GM12878 (cell line): ENCODE measurements around the gene CXCL17. TPM values are rescaled to one million over a fixed set of nuclear protein-coding genes. Genes with fewer than 3 reads are reported as not detected.
A peak's percentile ranks its signal among the peaks of the same experiment; 100 is the strongest.

Experiments
- ATF2 ChIP-seq: IDR thresholded peaks from 2 replicates; pipeline ENCODE4 v1.6.1; 2012; ENCODE audit warnings: low read length, inconsistent platforms
- BCL3 ChIP-seq: IDR thresholded peaks from 2 replicates; pipeline ENCODE4 v1.6.1; 2011; ENCODE audit warnings: borderline replicate concordance, low read depth, mild to moderate bottlenecking, moderate library complexity, low read length; ENCODE audit not compliant: insufficient read depth, poor library complexity, severe bottlenecking
- CTCF ChIP-seq, 3 experiments: IDR thresholded peaks in 2 of 3; conservative IDR thresholded peaks in 1 of 3; 2 replicates each; pipeline ENCODE4 v1.5.1; 2011; ENCODE audit warnings: low read depth in 3 of 3, low read length in 3 of 3, mild to moderate bottlenecking in 3 of 3, control low read depth in 2 of 3, moderate library complexity in 2 of 3, inconsistent platforms in 1 of 3, mixed read lengths in 1 of 3; ENCODE audit not compliant: control insufficient read depth in 2 of 3, insufficient read depth in 1 of 3; ENCODE audit errors: extremely low read depth in 1 of 3
- ELK1 ChIP-seq: IDR thresholded peaks from 2 replicates; pipeline ENCODE4 v1.6.1; 2012; ENCODE audit warnings: low read depth, low read length, improper control_type of control experiment
- KAT2A ChIP-seq: conservative IDR thresholded peaks from 2 replicates; pipeline ENCODE4 v1.6.1; 2011; ENCODE audit warnings: low read depth, low read length; ENCODE audit not compliant: control insufficient read depth
- KLF5 ChIP-seq: fragments of 450-650 bp; IDR thresholded peaks from 2 replicates; pipeline ENCODE4 v1.6.1; 2014; ENCODE audit warnings: mild to moderate bottlenecking; ENCODE audit not compliant: partially characterized antibody
- PKNOX1 ChIP-seq: fragments of 450-650 bp; IDR thresholded peaks from 2 replicates; pipeline ENCODE4 v1.6.1; 2016; ENCODE audit warnings: mild to moderate bottlenecking
- POLR2AphosphoS5 ChIP-seq: IDR thresholded peaks from 2 replicates; pipeline ENCODE4 v1.6.1; 2011; ENCODE audit warnings: mild to moderate bottlenecking, low read length, inconsistent platforms
- RAD21 ChIP-seq: IDR thresholded peaks from 2 replicates; pipeline ENCODE4 v1.6.1; 2011; ENCODE audit warnings: mild to moderate bottlenecking, low read depth, low read length, moderate library complexity; ENCODE audit not compliant: insufficient read depth
- SMAD1 ChIP-seq: fragments of 450-650 bp; IDR thresholded peaks from 2 replicates; pipeline ENCODE4 v1.6.1; 2018; ENCODE audit warnings: mild to moderate bottlenecking, low read depth; ENCODE audit not compliant: partially characterized antibody
- SRF ChIP-seq, 2 experiments: IDR thresholded peaks; 2 replicates each; pipeline ENCODE4 v1.6.1; 2011; ENCODE audit warnings: low read depth in 2 of 2, low read length in 2 of 2, mild to moderate bottlenecking in 1 of 2, moderate library complexity in 1 of 2
- TBL1XR1 ChIP-seq: IDR thresholded peaks from 2 replicates; pipeline ENCODE4 v1.6.1; 2012; ENCODE audit warnings: low read depth, low read length, improper control_type of control experiment
- YY1 ChIP-seq: IDR thresholded peaks from 2 replicates; pipeline ENCODE4 v1.6.1; 2011; ENCODE audit warnings: low read depth, mild to moderate bottlenecking, low read length
- ZBTB4 ChIP-seq: fragments of 450-650 bp; formaldehyde crosslinking; IDR thresholded peaks from 2 replicates; pipeline ENCODE4 v1.4.0; 2022; ENCODE audit warnings: mild to moderate bottlenecking, moderate library complexity
- polyA plus RNA-seq, 11 experiments: library from polyadenylated mRNA; depleted of rRNA in 4 of 11; unstranded in 6 of 11; stranded (reverse) in 5 of 11; fragments of >200 nt; fragmentation: Nextera tagmentation in 4 of 11; fragmentation: Illumina TruSeq in 1 of 11; extraction: Ambion mirVana in 4 of 11; extraction: Trizol in 1 of 11; gene quantifications; 1 replicate in 1 of 11; 2 replicates in 10 of 11; pipeline versions ENCODE4 v1.2.1 to v1.2.3, GENCODE V29; 2011 to 2016; ENCODE audit warnings: inconsistent platforms in 2 of 11, missing spikeins in 2 of 11, low read depth in 1 of 11
- total RNA-seq, 4 experiments: library from RNA; depleted of rRNA in 3 of 4; stranded (reverse); fragments of >200 nt in 3 of 4; fragmentation: Illumina TruSeq in 1 of 4; extraction: Trizol in 1 of 4; gene quantifications; 2 replicates each; pipeline versions ENCODE4 v1.2.1 to v1.2.3, GENCODE V29; 2013 to 2021

The CXCL17 gene
- total and polyA plus RNA-seq, 10 of the 15 experiments (the other 5 are each of a cell fraction or from before 2014, with no cell fraction given), result 0.13 to 0.24 (median 0.15) TPM; not detected in 7

GRCh38 chr19:42433503-42434260 lies 9.1 kb downstream of the CXCL17 start (continued):
- TF ChIP-seq ZBTB4 (CRISPR knock-in tag) (no peak), RAD21 (peak; percentile 83), SRF (IDR thresholded peaks at IDR 0.05; ENCODE audit: low read depth in 2 of 2, low read length in 2 of 2) (0 out of 4 replicates have a peak, but pooled peaks of 1 of the 2 experiments have one; percentile 31), PKNOX1 (no peak), SMAD1 (no peak), BCL3 (no peak), CTCF (IDR thresholded peaks at IDR 0.05 in 2 of 3, conservative IDR thresholded peaks at IDR 0.05 in 1 of 3; ENCODE audit: control insufficient read depth in 2 of 3, extremely low read depth in 1 of 3, insufficient read depth in 1 of 3, low read depth in 3 of 3, low read length in 3 of 3) (peak; percentile 91 to 95 (median 93)), KAT2A (no peak), KLF5 (no peak), TBL1XR1 (no peak), YY1 (peak; percentile 51; the same call in 1 of the 2 replicates), ATF2 (no peak), ELK1 (no peak), POLR2AphosphoS5 (no peak)
